Stimulated activated CD4-positive, alpha-beta T cell treated with anti-CD3 and anti-CD28 coated beads, Interleukin-1b, Interleukin-23, amount 100 ng/mL, for 1 hour (primary cell): Measurements from ENCODE around the gene SH3BP5.

ENCODE experiments used
- DNase-seq, 2 donors: peaks; one replicate each; pipeline ENCODE4 v3.0.0-alpha.2; 2020; ENCODE audit warnings: low read depth in 2 of 2

SH3BP5 gene

GRCh38 chr3:15347063-15347736 lies 14.8 kb upstream of the SH3BP5 start:
- DNase-seq = no peak

- DNase-seq = no peak
Observed at GRCh38 chr3:15346516-15346915, 14.1 kb upstream of the SH3BP5 start.

GRCh38 chr3:15345608-15346137 lies 13.3 kb upstream of the SH3BP5 start:
- DNase-seq = no peak

- DNase-seq = no peak
Observed at GRCh38 chr3:15345066-15345607, 12.8 kb upstream of the SH3BP5 start.

- no peak for DNase-seq
Observed at GRCh38 chr3:15342945-15343344, 10.6 kb upstream of the SH3BP5 start.

GRCh38 chr3:15342246-15342645 lies 9.9 kb upstream of the SH3BP5 start:
- DNase-seq = no peak

DNA sequence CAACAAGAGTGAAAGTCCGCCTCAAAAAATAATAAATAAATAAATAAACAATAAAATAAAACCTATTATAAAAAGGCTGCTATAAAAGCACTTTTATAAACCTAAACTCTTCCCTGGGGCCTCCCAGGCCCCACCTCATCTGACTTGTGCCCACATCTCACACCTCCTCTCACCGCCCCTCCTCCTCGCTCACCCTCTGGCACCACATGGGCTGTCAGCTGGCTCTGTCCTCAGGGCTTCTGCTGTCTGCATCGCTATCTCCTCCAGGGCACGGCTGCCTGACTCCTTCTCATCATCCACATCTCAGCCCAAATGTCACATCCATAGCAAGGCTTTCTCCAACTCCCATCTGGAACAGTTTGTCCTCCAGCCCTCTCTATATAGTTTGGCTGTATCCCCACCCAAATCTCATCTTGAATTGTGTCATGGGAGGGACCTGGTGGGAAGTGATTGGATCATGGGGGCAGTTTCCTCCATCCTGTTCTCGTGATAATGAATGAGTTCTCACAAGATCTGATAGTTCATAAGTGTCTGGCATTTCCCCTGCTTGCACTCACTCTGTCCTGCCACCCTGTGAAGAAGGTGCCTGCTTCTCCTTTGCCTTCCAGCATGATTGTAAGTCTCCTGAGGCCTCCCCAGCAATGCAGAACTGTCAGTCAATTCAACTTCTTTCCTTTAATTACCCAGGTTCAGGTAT lies 8.8 kb upstream of the SH3BP5 start:
- no peak for DNase-seq

- DNase-seq = no peak
Observed at GRCh38 chr3:15339786-15340215, 7.4 kb upstream of the SH3BP5 start.

- no peak for DNase-seq
Observed at GRCh38 chr3:15339001-15339400, 6.6 kb upstream of the SH3BP5 start.

DNA sequence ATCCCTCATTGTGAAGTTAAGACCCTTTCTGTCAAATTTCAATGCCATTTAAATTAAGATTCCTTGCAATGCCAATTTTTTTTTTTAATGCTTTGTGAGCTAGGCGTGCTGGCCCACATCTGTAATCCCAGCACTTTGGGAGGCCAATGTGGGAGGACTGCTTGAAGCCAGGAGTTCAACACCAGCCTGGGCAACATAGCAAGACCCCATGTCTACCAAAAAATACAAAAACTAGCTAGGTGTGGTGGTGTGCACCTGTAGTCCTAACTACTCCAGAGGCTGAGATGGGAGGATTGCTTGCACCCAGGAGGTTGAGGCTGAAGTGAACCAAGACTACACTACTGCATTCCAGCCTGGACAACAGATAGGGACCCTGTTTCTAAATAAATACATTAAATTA lies 5.6 kb upstream of the SH3BP5 start:
- DNase-seq = no peak

- DNase-seq = no peak
Observed at GRCh38 chr3:15336057-15336456, 3.7 kb upstream of the SH3BP5 start.

GRCh38 chr3:15333956-15334263 lies 1.5 kb upstream of the SH3BP5 start:
- DNase-seq = no peak

DNA sequence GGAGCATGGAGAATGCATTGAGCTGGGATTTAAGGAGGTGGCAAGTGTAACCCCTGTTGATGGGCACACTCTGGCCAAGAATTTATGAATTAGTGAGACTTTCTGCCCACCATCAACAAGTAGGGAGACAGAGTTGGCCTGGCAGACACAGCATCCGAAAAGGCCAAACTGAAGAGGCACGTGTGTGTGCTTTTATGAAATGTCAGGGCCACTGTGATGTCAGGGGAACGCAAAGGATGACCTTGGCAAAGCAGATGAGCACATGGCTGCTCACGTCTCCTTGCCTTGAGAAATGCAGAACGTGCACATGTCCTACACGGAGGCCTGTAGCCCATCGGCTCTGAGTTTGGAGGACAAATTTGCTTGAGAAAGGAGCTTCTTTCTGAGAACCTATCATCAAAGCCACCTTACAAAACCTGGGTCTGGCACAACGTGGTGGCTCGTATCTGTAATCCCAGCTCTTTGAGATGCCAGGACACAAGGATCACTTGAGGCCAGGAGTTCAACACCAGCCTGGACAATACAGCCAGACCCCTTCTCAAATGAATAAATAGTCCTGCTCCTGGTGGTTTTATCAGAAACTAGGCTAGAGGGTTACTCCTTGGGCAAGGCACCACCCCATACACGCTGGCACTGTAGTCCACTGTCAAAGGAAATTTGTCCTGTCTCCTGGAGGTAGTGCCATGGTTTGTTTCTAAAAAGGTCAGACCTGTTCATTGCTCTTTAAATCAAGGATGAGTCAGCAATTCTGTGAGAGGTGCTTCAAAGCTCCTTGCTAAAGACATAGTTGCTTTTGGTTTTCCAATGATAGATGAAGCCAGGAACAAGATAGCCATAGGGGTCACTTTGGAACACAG lies 941 bp upstream of the SH3BP5 start:
- no peak for DNase-seq

DNA sequence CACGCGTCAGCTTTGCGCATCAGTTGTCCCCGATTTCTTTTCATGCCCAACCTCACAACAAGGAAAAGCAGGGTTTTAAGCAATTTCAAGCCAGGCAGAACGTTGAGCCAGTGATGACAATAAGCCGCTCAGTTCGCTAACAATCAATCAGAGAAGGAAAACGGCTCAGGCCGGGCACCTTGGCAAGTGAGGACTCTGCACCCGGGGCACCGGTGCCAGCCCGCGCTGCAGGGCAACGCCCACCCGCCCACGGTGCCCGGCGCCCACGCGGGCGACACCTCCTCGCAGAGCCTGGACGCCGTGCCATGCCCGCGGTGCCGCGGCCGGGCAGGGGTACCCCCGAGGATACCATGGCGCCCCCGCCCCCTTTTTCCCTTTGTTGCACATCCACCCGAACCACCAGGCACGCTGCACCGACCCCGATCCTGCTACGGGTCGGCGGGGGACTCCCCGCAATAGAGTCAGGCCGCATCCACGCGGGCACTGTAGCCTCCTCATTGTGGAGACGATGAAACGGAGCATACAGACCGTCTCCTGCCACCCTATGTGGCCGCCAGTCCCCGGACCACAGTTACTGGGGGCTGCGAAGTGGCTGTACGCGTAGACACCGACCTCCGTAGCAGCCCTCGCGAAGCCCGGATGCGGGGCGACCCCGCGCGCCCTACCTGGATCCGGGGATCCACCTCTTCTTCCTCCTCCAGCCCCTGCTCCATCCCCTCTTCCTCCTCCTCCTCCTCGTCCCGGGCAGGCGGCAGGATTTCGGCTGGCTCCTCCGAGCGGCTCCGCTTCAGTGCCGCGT lies 581 bp downstream of the SH3BP5 start:
- no peak for DNase-seq

DNA sequence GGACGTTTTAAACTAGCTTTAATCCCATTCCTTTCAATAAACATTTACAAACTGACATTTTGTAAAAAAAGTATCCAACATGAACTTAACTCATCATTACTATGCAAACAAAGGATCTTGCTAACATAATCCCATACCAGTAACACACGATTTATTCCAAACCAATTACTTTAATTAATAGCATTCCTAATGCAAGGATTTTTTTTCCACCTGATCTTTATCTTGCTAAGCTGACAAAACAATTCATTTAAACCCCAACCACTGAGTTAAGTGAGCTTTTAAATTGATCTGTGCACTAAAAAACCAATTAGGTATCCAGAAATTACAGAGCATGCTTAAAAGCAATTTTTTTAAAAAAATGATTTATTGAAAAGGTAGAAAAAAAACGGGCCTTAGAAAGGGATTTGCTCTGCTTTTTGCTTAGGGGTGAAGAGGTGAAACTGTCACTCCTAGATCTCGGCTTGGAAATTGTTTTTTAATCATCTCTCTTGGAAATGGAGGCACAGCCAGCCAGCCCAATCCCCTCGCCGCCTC lies 1.2 kb downstream of the SH3BP5 start:
- DNase-seq = no peak

DNA sequence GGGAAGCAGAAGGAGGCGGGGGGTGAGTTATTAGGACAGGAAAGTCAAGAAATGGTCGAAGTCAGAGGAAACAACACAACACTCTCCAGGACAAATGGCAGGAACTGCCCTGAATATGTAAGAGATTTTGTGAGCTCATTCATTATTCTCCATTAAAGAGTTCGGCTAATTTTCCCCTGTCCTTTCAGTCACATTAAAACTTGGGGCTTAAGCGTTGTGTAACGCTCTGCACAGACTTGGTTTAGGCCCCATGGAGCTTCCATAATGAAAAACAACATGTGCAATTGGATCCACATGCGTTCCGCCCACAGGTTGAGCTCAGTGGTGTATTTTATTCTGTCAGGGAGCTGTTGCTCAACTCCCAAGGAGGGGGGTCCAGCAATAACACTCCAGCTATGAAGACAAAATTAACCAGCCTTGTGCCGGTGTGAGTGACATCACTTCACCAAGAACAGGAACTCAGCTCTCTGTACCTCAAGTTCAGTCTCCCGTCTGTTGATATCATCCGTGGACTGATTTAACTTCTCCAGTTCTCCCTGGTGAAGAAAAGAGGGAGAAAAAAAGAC lies 2.3 kb downstream of the SH3BP5 start:
- DNase-seq = no peak

DNA sequence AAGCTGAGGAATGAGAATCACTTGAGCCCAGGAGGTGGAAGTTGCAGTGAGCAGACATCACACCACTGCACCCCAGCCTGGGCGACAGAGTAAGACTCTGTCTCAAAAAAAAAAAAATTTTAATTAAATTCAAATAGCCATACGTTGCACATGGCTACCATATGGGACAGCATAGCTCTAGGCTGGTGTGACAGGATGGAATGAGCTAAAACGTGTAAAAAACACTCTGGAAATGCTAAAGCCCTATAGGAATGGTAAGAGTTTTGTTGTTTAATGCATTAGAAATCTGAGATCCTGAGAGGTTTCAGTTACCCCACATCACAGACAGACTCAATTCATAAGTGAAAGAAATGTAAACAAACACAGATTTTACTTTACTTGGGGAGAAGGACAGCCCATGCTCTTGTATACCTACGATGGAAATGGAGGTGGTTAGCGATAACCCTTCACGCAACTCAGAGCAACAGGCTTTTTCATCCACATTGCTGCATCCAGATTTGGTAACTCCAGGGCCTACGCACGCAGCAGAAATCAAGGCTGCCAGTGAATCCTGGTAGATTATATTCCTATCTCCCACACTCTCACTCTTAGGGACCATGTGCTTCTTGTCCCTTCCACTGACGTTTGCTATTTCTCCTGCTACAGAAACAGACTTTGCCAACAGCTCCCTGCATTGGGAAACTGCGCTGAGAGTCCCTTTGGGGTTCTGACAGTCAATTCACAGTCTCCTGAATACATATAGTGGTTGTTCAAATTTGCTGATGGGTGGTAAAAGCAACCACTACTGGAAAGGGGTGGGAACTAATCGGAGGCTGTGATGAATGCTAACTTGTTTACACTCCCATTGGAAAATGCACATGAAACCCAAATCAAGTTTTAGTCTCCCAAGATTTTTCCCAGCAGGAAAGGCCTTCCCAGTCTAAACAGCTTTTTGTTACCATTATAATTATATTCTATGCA lies 3.1 kb downstream of the SH3BP5 start:
- no peak for DNase-seq

GRCh38 chr3:15327941-15328340 lies 4.4 kb downstream of the SH3BP5 start:
- no peak for DNase-seq

- no peak for DNase-seq
Observed at GRCh38 chr3:15326673-15327072, 5.7 kb downstream of the SH3BP5 start.

GRCh38 chr3:15326037-15326436 lies 6.3 kb downstream of the SH3BP5 start:
- no peak for DNase-seq
